Measurements from ENCODE around the gene CEMIP2.

CEMIP2 gene

GRCh38 chr9:71748280-71748743, 20.0 kb downstream of the CEMIP2 start:
- FAIRE-seq (no peak), DNase-seq (ENCODE audit: low spot score) (no peak)

- no peak for DNase-seq (ENCODE audit: low spot score)
- no peak for FAIRE-seq
Observed at GRCh38 chr9:71747576-71747975, 20.7 kb downstream of the CEMIP2 start.

GRCh38 chr9:71746758-71747125, 21.6 kb downstream of the CEMIP2 start:
- FAIRE-seq, result no peak
- DNase-seq (ENCODE audit: low spot score), result no peak

GRCh38 chr9:71746023-71746757, 22.1 kb downstream of the CEMIP2 start:
- DNase-seq (ENCODE audit: low spot score) (no peak), FAIRE-seq (no peak)

- DNase-seq (ENCODE audit: low spot score), result no peak
- no peak for FAIRE-seq
Observed at GRCh38 chr9:71744754-71745521, 23.4 kb downstream of the CEMIP2 start.

- DNase-seq (ENCODE audit: low spot score), result no peak
- no peak for FAIRE-seq
Observed at GRCh38 chr9:71743882-71744281, 24.4 kb downstream of the CEMIP2 start.

GRCh38 chr9:71743217-71743705, 25.1 kb downstream of the CEMIP2 start:
- FAIRE-seq (no peak), DNase-seq (ENCODE audit: low spot score) (no peak)

GRCh38 chr9:71742703-71743102, 25.6 kb downstream of the CEMIP2 start:
- DNase-seq (ENCODE audit: low spot score) (no peak), FAIRE-seq (no peak)

GRCh38 chr9:71741926-71742648, 26.2 kb downstream of the CEMIP2 start:
- FAIRE-seq (no peak), DNase-seq (ENCODE audit: low spot score) (no peak)

GRCh38 chr9:71740199-71740598, 28.1 kb downstream of the CEMIP2 start:
- FAIRE-seq, result no peak
- DNase-seq (ENCODE audit: low spot score), result no peak

- DNase-seq (ENCODE audit: low spot score) (no peak), FAIRE-seq (no peak)
Observed at GRCh38 chr9:71737455-71737854, 30.9 kb downstream of the CEMIP2 start.

GRCh38 chr9:71736236-71736635, 32.1 kb downstream of the CEMIP2 start:
- FAIRE-seq (no peak), DNase-seq (ENCODE audit: low spot score) (no peak)

- no peak for DNase-seq (ENCODE audit: low spot score)
- FAIRE-seq, result no peak
Observed at GRCh38 chr9:71734950-71735349, 33.4 kb downstream of the CEMIP2 start.

GRCh38 chr9:71733176-71733575, 35.1 kb downstream of the CEMIP2 start:
- DNase-seq (ENCODE audit: low spot score) (no peak), FAIRE-seq (no peak)

GRCh38 chr9:71729816-71730526, 38.3 kb downstream of the CEMIP2 start:
- FAIRE-seq (no peak), DNase-seq (ENCODE audit: low spot score) (no peak)

GRCh38 chr9:71726723-71727122, 41.6 kb downstream of the CEMIP2 start:
- FAIRE-seq (no peak), DNase-seq (ENCODE audit: low spot score) (no peak)

- FAIRE-seq (no peak), DNase-seq (ENCODE audit: low spot score) (peak; percentile 58)
Observed at GRCh38 chr9:71725590-71726338, 42.5 kb downstream of the CEMIP2 start.

GRCh38 chr9:71721855-71722254, 46.5 kb downstream of the CEMIP2 start:
- DNase-seq (ENCODE audit: low spot score) (no peak), FAIRE-seq (no peak)

GRCh38 chr9:71719562-71719961, 48.8 kb downstream of the CEMIP2 start:
- no peak for DNase-seq (ENCODE audit: low spot score)
- FAIRE-seq, result no peak

- DNase-seq (ENCODE audit: low spot score) (no peak), FAIRE-seq (no peak)
Observed at GRCh38 chr9:71719088-71719487, 49.2 kb downstream of the CEMIP2 start.

All from urothelium cell line (cell line).